GM19438 (cell line): ENCODE data around the gene TRRAP.

Experiments
- ATAC-seq: cut with Tn5 transposase; IDR thresholded peaks from one replicate; pipeline ENCODE4 v1.9.1; 2021; ENCODE audit warnings: low read depth; ENCODE audit not compliant: unreplicated experiment

Gene TRRAP

DNA sequence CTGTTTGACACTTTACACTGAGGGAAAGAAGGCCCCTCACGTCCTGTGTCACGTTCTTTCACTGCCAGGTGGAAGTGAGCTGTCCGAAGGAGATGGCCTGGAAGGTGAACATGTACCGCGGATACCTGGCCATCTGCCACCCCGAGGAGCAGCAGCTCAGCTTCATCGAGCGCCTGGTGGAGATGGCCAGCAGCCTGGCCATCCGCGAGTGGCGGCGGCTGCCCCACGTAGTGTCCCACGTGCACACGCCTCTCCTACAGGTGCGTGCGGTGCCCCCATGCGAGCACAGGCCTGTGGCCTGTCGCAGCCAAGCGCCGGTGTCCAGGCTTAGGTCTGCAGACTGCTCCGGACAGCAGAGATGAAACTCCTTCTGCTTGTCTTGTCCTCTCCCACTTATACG lies 103.4 kb downstream of the TRRAP start:
- ATAC-seq, result no peak

DNA sequence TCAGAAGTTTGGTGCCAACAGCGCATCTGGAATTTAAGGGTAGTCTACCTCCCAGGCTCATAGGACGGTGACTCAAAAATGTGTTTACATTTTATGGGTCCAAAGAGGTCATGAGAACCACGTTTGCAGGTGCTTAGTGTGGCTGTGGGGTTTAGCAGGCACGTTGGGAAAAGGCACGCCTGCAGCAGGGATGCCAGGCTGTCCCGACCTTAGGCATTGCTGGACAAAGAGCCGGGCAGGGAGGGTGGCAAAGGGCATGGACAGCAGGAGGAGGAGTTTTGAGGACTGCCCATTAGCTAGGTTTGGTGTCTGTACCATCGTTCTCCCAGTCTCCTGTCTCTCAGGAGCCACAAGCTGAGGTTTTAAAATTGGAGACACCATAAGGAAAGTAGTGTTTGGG lies 104.4 kb downstream of the TRRAP start:
- ATAC-seq, result no peak

- ATAC-seq, result no peak
These were observed 105.8 kb downstream of the TRRAP start for GRCh38 chr7:98984126-98984525.

- no peak for ATAC-seq
These were observed 107.1 kb downstream of the TRRAP start for GRCh38 chr7:98985406-98985805.

GRCh38 chr7:98985945-98986344 lies 107.6 kb downstream of the TRRAP start:
- ATAC-seq, result no peak

DNA sequence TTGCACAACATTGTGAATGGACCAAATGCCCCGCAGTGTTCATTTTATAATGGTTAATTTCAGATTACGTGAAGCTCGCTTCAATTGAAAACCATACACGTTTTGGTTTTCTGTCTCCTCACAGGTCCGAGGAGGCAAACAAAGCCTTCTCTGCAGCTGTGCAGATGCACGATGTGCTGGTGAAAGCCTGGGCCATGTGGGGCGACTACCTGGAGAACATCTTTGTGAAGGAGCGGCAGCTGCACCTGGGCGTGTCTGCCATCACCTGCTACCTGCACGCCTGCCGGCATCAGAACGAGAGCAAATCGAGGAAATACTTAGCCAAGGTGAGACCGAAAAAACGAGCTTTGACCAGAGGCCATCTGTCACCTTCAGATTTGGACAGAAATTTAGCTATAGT lies 110.3 kb downstream of the TRRAP start:
- no peak for ATAC-seq

- ATAC-seq, result no peak
These were observed 112.0 kb downstream of the TRRAP start for GRCh38 chr7:98990356-98990755.

- ATAC-seq, result no peak
These were observed 112.8 kb downstream of the TRRAP start for GRCh38 chr7:98991141-98991540.

- no peak for ATAC-seq
These were observed 113.7 kb downstream of the TRRAP start for GRCh38 chr7:98992076-98992475.

- no peak for ATAC-seq
These were observed 114.9 kb downstream of the TRRAP start for GRCh38 chr7:98993024-98993897.

DNA sequence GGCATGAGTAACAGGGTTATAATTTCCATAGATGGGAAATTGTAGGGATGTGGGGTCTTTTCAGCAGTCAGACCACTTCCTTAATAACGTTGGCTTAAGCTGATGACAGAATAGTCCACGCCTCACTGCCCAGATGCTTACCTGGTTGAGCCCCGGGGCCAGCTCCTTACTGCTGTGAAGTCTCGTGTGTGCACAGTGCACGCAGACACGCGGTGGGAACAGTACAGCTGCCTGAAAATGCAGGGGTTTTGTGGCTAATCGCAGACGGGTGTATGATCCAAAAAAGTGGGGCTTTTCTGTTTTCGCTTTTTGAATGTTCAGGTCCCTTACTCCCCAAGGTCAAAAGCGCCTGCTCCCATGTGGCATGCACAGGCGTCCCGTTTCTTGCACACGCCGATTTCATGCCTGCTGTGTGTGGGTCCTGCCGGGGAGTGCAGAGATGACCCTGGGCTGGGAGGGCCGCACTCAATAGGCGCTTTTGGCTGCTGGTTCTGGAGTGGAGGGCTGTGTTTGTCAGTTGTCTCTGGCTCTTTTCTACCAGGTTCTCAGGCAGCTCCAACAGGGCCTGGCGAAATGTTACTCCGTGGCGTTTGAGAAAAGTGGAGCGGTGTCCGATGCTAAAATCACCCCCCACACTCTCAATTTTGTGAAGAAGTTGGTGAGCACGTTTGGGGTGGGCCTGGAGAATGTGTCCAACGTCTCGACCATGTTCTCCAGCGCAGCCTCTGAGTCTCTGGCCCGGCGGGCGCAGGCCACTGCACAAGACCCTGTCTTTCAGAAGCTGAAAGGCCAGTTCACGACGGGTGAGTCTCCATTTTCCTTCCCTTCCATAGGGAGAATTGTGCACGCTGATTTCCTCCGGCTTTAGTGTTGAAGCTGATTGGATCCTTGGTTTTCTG lies 116.0 kb downstream of the TRRAP start:
- no peak for ATAC-seq

DNA sequence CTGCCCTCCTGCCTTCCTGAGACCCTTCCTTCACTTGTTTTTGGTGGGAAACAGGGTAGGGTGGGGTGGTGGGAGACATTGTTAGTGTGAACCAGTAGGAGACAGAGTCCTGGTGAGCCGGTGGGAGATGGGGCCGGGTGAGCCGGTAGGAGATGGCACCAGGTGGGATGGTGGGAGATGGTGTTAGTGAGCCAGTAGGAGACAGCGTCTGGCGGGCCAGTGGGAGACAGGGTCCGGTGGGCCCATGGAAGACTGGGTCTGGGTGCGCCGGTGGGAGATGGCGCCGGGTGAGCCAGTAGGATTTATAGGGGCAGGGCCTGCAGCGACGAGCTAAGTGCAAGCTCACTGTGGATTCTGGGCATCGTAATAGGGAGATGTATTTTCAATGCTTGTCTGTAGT lies 116.8 kb downstream of the TRRAP start:
- no peak for ATAC-seq

DNA sequence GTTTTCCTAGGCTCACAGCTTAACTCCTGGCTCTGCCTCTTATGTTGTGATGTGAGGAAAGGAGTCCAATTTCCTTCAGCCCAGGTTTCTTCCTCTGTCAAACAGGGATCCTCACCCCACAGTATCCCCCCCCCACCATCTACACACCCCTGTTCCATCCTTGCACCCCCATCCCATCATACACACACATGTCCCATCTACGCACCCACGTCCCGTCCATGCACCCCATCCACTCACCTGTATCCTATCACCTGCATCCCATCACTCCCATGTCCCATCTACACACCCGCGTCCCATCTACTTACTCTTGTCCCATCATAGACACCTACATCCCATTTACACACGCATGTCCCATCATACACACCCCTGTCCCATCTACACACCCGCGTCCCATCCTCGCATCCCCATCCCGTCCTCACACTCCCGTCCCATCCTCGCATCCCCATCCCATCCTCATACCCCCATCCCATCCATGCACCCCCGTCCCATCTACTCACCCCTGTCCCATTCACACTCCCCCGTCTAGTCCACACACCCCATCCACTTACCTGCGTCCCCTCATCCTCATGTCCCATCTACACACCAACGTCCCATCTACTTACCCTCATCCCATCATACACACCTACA lies 117.3 kb downstream of the TRRAP start:
- no peak for ATAC-seq

- ATAC-seq, result no peak
These were observed 117.8 kb downstream of the TRRAP start for GRCh38 chr7:98996150-98996552.

- ATAC-seq, result no peak
These were observed 119.5 kb downstream of the TRRAP start for GRCh38 chr7:98997846-98998245.

DNA sequence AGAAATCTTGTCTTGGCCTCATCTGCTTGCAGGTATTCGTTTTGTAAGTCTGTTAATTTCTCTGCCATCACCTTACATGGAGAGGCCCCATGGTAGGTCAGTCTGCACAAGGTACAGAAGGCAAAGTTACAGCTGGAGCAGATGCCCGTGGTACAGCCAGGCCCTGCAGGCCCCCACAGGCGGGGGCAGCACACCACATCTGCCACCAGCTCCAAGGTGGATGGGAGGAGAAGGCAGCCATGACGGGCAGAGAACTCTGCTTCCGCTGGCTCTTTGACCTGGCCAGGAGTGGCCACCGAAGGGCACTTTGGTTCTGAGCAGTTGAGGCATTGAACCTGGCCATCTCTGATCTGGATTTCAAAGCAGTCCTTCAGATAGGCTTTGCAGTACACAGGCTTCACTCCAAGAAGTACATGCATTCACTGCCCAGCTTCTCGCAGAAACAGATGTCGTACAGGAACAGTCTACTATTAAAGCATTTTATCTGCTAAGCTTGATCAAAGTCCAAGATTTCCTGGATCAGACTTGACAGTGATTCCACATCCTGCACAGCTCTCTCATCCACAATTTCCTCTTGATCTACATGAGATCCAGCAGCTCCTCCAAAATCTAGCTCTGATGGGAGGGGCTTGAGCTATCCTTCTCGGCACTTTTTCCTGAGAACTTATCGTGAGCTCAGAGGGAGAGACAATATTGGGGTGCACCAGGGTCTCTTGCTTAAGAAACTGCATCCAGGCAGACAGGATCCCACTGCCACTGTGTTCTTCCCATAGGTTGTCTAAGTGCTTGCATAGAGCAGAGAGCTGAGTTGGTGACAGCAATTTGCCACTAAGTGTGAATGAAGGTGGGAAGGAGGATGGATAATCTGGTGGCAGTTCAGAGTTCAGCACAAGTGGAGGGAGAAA lies 120.7 kb downstream of the TRRAP start:
- no peak for ATAC-seq

DNA sequence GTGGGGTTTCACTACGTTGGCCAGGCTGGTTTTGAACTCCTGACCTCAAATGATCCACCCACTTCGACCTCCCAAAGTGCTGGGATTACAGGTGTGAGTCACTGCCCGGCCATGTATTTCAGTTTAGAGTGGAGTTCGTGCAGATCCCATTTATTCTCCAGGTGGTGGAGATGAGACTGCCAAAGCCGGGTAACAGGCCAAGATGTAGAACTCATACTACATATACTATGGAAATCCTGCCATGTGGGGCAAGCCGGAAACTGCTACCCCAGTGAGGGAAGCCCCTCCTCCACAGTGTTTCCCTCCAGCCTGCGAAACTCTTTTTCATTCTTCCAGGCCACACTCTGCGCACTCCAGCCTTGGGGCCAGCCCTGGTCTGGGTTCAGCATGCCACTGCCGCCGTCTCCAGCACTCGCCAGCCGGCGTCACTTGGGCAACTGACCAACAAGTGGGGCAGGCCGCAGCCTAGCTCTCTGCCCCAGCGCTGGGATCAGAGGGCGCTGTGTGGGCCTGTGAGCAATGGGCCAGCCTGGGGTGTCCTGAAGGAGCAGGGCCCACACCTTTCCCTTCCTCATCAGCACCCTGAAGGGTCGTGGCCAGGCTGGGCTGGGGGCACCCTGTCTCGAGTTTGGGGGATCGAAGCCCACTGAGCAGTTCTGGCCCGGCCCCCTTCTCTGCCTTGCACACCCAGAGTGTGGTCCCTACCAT lies 122.0 kb downstream of the TRRAP start:
- ATAC-seq, result no peak

- no peak for ATAC-seq
These were observed 122.7 kb downstream of the TRRAP start for GRCh38 chr7:99000904-99001465.

- ATAC-seq, result no peak
These were observed 123.3 kb downstream of the TRRAP start for GRCh38 chr7:99001482-99002147.
